Stimulated activated CD8-positive, alpha-beta memory T cell treated with anti-CD3 and anti-CD28 coated beads, Interleukin-4, amount 100 ng/mL, for 24 hours (primary cell): ENCODE data around the gene PTPN12.
"Not testable (repeated sequence)": the region's sequence is repeated elsewhere in the genome, so short reads cannot be mapped to it uniquely, and the experiment has no call there.

Source experiments
- DNase-seq: peaks from one replicate; pipeline ENCODE4 v3.0.0-alpha.2; 2020; ENCODE audit warnings: low read depth

The PTPN12 gene

GRCh38 chr7:77538281-77539212, 1.5 kb downstream of the PTPN12 start:
- DNase-seq: no peak

GRCh38 chr7:77540402-77540822, 3.3 kb downstream of the PTPN12 start:
- DNase-seq: no peak

GRCh38 chr7:77540993-77541392, 3.9 kb downstream of the PTPN12 start:
- not testable (repeated sequence) for DNase-seq

- no peak for DNase-seq
Measured at GRCh38 chr7:77542409-77542808, 5.3 kb downstream of the PTPN12 start.

- DNase-seq: no peak
Measured at GRCh38 chr7:77542895-77543294, 5.8 kb downstream of the PTPN12 start.

GRCh38 chr7:77543910-77544309, 6.8 kb downstream of the PTPN12 start:
- no peak for DNase-seq

GRCh38 chr7:77544518-77544917, 7.4 kb downstream of the PTPN12 start:
- no peak for DNase-seq

- no peak for DNase-seq
Measured at GRCh38 chr7:77548206-77548605, 11.1 kb downstream of the PTPN12 start.

- no peak for DNase-seq
Measured at GRCh38 chr7:77549106-77549870, 12.2 kb downstream of the PTPN12 start.

GRCh38 chr7:77550586-77550985, 13.5 kb downstream of the PTPN12 start:
- no peak for DNase-seq

GRCh38 chr7:77553123-77553522, 16.0 kb downstream of the PTPN12 start:
- no peak for DNase-seq

- no peak for DNase-seq
Measured at GRCh38 chr7:77558284-77558967, 21.3 kb downstream of the PTPN12 start.

GRCh38 chr7:77561352-77561751, 24.3 kb downstream of the PTPN12 start:
- DNase-seq: no peak

GRCh38 chr7:77563275-77563674, 26.2 kb downstream of the PTPN12 start:
- no peak for DNase-seq

- DNase-seq: no peak
Measured at GRCh38 chr7:77565917-77566316, 28.8 kb downstream of the PTPN12 start.

- DNase-seq: no peak
Measured at GRCh38 chr7:77566421-77566820, 29.3 kb downstream of the PTPN12 start.

GRCh38 chr7:77569514-77570232, 32.6 kb downstream of the PTPN12 start:
- DNase-seq: no peak

- DNase-seq: no peak
Measured at GRCh38 chr7:77570330-77571011, 33.4 kb downstream of the PTPN12 start.

GRCh38 chr7:77571801-77572200, 34.7 kb downstream of the PTPN12 start:
- DNase-seq: no peak

GRCh38 chr7:77575187-77575586, 38.1 kb downstream of the PTPN12 start:
- no peak for DNase-seq

GRCh38 chr7:77576856-77577255, 39.8 kb downstream of the PTPN12 start:
- DNase-seq: no peak
